Uterine smooth muscle cell (primary cell): ENCODE results near the gene PCDHGB6. TPM values are rescaled to one million over a fixed set of nuclear protein-coding genes. Genes with fewer than 3 reads are reported as not detected.

ENCODE experiments used
- total RNA-seq: library from RNA; depleted of rRNA; stranded (reverse); fragments of >200 nt; gene quantifications from 2 replicates; pipeline ENCODE4 v1.2.3, GENCODE V29; 2014

PCDHGB6 gene
- total RNA-seq, 1 donor from 2014 or later: 2.9 TPM

Other genes with a start within 250 kb of the PCDHGB6 start
- gene PCDHB7, start 235.4 kb upstream of the PCDHGB6 start, total RNA-seq: 0.11 and 0.12 TPM in 2 replicates
- 0.11 and 0.25 TPM in 2 replicates for gene PCDHB8, start 230.2 kb upstream of the PCDHGB6 start, total RNA-seq
- 0.12 and 0.33 TPM in 2 replicates for gene PCDHB16, start 225.6 kb upstream of the PCDHGB6 start, total RNA-seq
- under 0.01 TPM in 2 replicates for gene PCDHB9, start 220.9 kb upstream of the PCDHGB6 start, total RNA-seq
- 0.11 and 0.12 TPM in 2 replicates for gene PCDHB10, start 215.7 kb upstream of the PCDHGB6 start, total RNA-seq
- under 0.01 TPM in 1 of 2 replicates, not detected in the other for gene PCDHB11, start 208.4 kb upstream of the PCDHGB6 start, total RNA-seq
- under 0.01 and 0.12 TPM in 2 replicates for gene PCDHB12, start 199.3 kb upstream of the PCDHGB6 start, total RNA-seq
- under 0.01 and 0.12 TPM in 2 replicates for gene PCDHB13, start 194.1 kb upstream of the PCDHGB6 start, total RNA-seq
- 0.11 and 0.12 TPM in 2 replicates for gene PCDHB14, start 184.7 kb upstream of the PCDHGB6 start, total RNA-seq
- gene PCDHB15, start 162.6 kb upstream of the PCDHGB6 start, total RNA-seq: under 0.01 and 0.37 TPM in 2 replicates
- gene SLC25A2, start 104.0 kb upstream of the PCDHGB6 start, total RNA-seq: 0.50 and 0.66 TPM in 2 replicates
- 86.1 and 88.3 TPM in 2 replicates for gene TAF7, start 87.2 kb upstream of the PCDHGB6 start, total RNA-seq
- 0.22 and 0.62 TPM in 2 replicates for gene PCDHGA1, start 77.5 kb upstream of the PCDHGB6 start, total RNA-seq
- 0.89 and 2.2 TPM in 2 replicates for gene PCDHGA2, start 69.3 kb upstream of the PCDHGB6 start, total RNA-seq
- gene PCDHGA3, start 64.2 kb upstream of the PCDHGB6 start, total RNA-seq: 0.22 and 0.87 TPM in 2 replicates
- 0.44 and 1.2 TPM in 2 replicates for gene PCDHGB1, start 57.9 kb upstream of the PCDHGB6 start, total RNA-seq
- 2.2 and 5.2 TPM in 2 replicates for gene PCDHGA4, start 53.0 kb upstream of the PCDHGB6 start, total RNA-seq
- 1.2 and 1.7 TPM in 2 replicates for gene PCDHGB2, start 48.0 kb upstream of the PCDHGB6 start, total RNA-seq
- 0.55 and 0.87 TPM in 2 replicates for gene PCDHGA5, start 43.9 kb upstream of the PCDHGB6 start, total RNA-seq
- gene PCDHGB3, start 37.8 kb upstream of the PCDHGB6 start, total RNA-seq: 2.3 and 4.2 TPM in 2 replicates
- gene PCDHGA6, start 34.1 kb upstream of the PCDHGB6 start, total RNA-seq: 1.7 and 3.2 TPM in 2 replicates
- 1.3 and 4.0 TPM in 2 replicates for gene PCDHGA7, start 25.3 kb upstream of the PCDHGB6 start, total RNA-seq
- 11.3 and 20.9 TPM in 2 replicates for gene PCDHGB4, start 20.3 kb upstream of the PCDHGB6 start, total RNA-seq
- 1.1 and 2.4 TPM in 2 replicates for gene PCDHGA8, start 15.4 kb upstream of the PCDHGB6 start, total RNA-seq
- gene PCDHGB5, start 10.1 kb upstream of the PCDHGB6 start, total RNA-seq: 16.2 and 25.0 TPM in 2 replicates
- gene PCDHGA9, start 5.2 kb upstream of the PCDHGB6 start, total RNA-seq: 4.0 and 4.2 TPM in 2 replicates
- gene PCDHGA10, start 5.0 kb downstream of the PCDHGB6 start, total RNA-seq: 4.9 and 5.2 TPM in 2 replicates
- 6.0 and 7.4 TPM in 2 replicates for gene PCDHGB7, start 9.7 kb downstream of the PCDHGB6 start, total RNA-seq
- gene PCDHGA11, start 13.0 kb downstream of the PCDHGB6 start, total RNA-seq: 11.7 and 13.6 TPM in 2 replicates
- gene PCDHGA12, start 22.5 kb downstream of the PCDHGB6 start, total RNA-seq: 15.5 and 21.5 TPM in 2 replicates
- 39.6 and 44.7 TPM in 2 replicates for gene PCDHGC3, start 67.9 kb downstream of the PCDHGB6 start, total RNA-seq
- 2.2 and 2.4 TPM in 2 replicates for gene PCDHGC4, start 77.0 kb downstream of the PCDHGB6 start, total RNA-seq
- gene PCDHGC5, start 81.1 kb downstream of the PCDHGB6 start, total RNA-seq: 2.3 and 2.9 TPM in 2 replicates
- gene DIAPH1, start 211.0 kb downstream of the PCDHGB6 start, total RNA-seq: 24.2 and 41.1 TPM in 2 replicates
- 49.4 and 62.5 TPM in 2 replicates for gene HDAC3, start 228.8 kb downstream of the PCDHGB6 start, total RNA-seq
- 4.9 TPM in 2 replicates for gene RELL2, start 229.0 kb downstream of the PCDHGB6 start, total RNA-seq
- 33.3 and 53.4 TPM in 2 replicates for gene FCHSD1, start 243.4 kb downstream of the PCDHGB6 start, total RNA-seq